NCI-H345 (cell line): ENCODE measurements around the gene ACACB.
"Not testable (repeated sequence)": the region's sequence is repeated elsewhere in the genome, so short reads cannot be mapped to it uniquely, and the experiment has no call there.

Experiments
- DNase-seq: peaks from one replicate; lab custom pipeline; 2025; lab: John Stamatoyannopoulos, UW

Gene ACACB

GRCh38 chr12:109144224-109144623 is 27.8 kb downstream of the ACACB start:
- DNase-seq: no peak

GRCh38 chr12:109147126-109147525 is 30.7 kb downstream of the ACACB start:
- not testable (repeated sequence) for DNase-seq

GRCh38 chr12:109147954-109148353 is 31.6 kb downstream of the ACACB start:
- DNase-seq: no peak

GRCh38 chr12:109150124-109150640 is 33.8 kb downstream of the ACACB start:
- no peak for DNase-seq

- no peak for DNase-seq
Measured at GRCh38 chr12:109151457-109151856, 35.1 kb downstream of the ACACB start.

- DNase-seq: no peak
Measured at GRCh38 chr12:109153821-109154441, 37.5 kb downstream of the ACACB start.

GRCh38 chr12:109154451-109155438 is 38.4 kb downstream of the ACACB start:
- DNase-seq: peak; percentile 77

- no peak for DNase-seq
Measured at GRCh38 chr12:109156036-109156435, 39.6 kb downstream of the ACACB start.

GRCh38 chr12:109156586-109156985 is 40.2 kb downstream of the ACACB start:
- no peak for DNase-seq

- DNase-seq: no peak
Measured at GRCh38 chr12:109157986-109158385, 41.6 kb downstream of the ACACB start.

GRCh38 chr12:109160433-109160832 is 44.0 kb downstream of the ACACB start:
- no peak for DNase-seq

- no peak for DNase-seq
Measured at GRCh38 chr12:109160873-109161272, 44.5 kb downstream of the ACACB start.

GRCh38 chr12:109162551-109162950 is 46.2 kb downstream of the ACACB start:
- no peak for DNase-seq

- no peak for DNase-seq
Measured at GRCh38 chr12:109163167-109163566, 46.8 kb downstream of the ACACB start.

- no peak for DNase-seq
Measured at GRCh38 chr12:109165599-109165998, 49.2 kb downstream of the ACACB start.

GRCh38 chr12:109166371-109166770 is 50.0 kb downstream of the ACACB start:
- no peak for DNase-seq

- no peak for DNase-seq
Measured at GRCh38 chr12:109167781-109168180, 51.4 kb downstream of the ACACB start.

GRCh38 chr12:109169262-109169661 is 52.9 kb downstream of the ACACB start:
- no peak for DNase-seq

GRCh38 chr12:109169686-109170085 is 53.3 kb downstream of the ACACB start:
- DNase-seq: no peak

- DNase-seq: no peak
Measured at GRCh38 chr12:109170324-109170723, 53.9 kb downstream of the ACACB start.

GRCh38 chr12:109172787-109173186 is 56.4 kb downstream of the ACACB start:
- DNase-seq: not testable (repeated sequence)

GRCh38 chr12:109173443-109174240 is 57.3 kb downstream of the ACACB start:
- DNase-seq: no peak
